VCaP (cell line): ENCODE measurements around the gene FAM53A.

Source experiments
- H3K27ac ChIP-seq: fragments of 450-650 bp; 2 replicates; pipeline ENCODE4 v1.5.1; 2017
- TF ChIP-seq, protein P1 (sequence below): fragments of 450-650 bp; conservative IDR thresholded peaks from 2 replicates; pipeline ENCODE4 v1.5.1; 2017; ENCODE audit warnings: mild to moderate bottlenecking, moderate library complexity

Gene FAM53A

DNA sequence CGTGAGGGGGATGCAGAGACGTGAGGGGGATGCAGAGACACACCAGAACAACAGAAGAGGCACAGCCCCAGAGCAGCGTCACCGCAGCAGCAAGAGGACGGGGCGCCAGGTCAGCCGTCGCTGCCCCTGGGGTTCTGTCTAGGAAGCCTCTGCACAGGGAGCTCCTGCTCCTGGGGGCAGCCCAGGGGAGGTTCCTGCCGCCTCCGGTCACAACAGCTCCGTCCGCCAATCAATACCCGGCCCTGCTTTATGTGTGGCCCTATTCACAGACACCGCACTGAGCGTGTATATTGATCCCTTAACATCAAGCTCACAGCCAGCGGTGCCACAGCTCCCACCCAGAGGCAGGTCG, 69.6 kb downstream of the FAM53A start:
- TF ChIP-seq, protein P1, sequence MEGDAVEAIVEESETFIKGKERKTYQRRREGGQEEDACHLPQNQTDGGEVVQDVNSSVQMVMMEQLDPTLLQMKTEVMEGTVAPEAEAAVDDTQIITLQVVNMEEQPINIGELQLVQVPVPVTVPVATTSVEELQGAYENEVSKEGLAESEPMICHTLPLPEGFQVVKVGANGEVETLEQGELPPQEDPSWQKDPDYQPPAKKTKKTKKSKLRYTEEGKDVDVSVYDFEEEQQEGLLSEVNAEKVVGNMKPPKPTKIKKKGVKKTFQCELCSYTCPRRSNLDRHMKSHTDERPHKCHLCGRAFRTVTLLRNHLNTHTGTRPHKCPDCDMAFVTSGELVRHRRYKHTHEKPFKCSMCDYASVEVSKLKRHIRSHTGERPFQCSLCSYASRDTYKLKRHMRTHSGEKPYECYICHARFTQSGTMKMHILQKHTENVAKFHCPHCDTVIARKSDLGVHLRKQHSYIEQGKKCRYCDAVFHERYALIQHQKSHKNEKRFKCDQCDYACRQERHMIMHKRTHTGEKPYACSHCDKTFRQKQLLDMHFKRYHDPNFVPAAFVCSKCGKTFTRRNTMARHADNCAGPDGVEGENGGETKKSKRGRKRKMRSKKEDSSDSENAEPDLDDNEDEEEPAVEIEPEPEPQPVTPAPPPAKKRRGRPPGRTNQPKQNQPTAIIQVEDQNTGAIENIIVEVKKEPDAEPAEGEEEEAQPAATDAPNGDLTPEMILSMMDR = no peak

DNA sequence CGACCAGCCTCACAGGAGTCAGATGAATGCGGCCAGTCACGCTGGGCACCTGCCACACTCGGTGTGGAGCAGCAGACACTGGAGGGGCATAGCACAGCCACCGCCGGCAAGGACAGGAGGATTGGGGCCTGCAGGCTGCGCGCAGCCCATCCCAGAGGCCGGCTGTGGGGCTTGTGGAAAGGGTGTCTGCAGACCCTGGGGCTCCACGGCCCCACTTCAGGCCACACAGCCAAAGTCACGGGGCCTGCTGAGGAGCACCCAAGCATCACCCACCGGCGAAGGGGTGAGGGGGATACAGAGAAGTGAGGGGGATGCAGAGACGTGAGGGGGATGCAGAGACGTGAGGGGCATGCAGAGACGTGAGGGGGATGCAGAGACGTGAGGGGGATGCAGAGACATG, 70.1 kb downstream of the FAM53A start:
- TF ChIP-seq, protein P1 = no peak
- H3K27ac ChIP-seq = no peak overlapping the region

More for the DNA sequence above, 69.6 kb downstream of the FAM53A start:
- H3K27ac ChIP-seq = no peak overlapping the region

DNA sequence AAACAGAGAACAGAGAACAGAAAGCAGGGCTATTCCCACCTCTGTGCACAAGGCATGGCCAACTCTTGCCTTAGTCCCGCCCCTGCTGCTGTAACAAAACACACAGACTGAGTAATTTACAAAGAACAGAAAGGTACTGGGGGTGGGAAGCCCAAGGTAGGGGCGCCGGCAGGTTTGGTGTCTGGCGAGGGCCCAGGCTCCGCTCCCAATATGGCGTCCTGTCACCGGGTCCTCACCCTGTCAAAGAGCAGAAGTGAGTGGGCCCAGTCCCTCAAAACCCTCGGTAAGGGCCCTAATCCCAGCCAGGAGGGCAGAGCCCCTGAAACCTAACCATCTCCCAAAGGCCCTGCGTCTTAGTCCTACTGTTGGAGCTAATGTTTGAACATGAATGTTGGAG, 71.0 kb downstream of the FAM53A start:
- no peak overlapping the region for H3K27ac ChIP-seq
- TF ChIP-seq, protein P1 = no peak

DNA sequence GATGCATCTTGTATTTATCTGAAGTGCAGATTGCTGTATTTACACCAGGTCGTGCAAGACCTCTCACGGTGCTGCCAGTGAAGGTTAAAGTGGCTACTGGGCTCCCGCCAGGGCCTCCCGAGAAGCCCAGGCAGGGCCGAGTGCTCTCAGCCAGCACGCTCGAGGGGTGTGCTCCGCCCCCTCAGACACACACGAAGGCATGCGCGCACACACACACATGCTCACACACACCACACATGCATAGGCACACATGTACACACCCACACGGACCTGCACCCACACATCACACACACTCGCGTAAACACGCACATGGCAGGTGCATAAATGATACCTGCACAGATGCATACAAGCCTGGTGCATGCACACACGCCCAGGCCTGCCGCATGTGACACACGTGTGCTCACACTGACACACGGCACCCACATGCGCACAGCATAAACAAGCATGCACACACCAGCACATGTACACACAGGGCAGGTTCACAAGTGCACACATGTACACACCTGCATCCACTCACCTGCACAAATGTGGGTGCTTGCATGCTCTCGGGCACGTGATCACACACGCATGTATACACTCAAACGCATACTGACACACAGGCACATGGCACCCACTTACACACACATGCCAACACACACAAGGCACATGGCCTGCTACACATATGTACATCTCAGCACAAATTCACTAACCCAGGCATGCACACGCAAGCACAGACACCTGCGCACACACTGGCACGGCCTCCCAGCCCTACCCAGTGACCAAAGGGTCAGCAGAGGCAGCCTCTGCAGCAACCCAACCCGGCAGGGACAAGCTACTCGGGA, 71.6 kb downstream of the FAM53A start:
- TF ChIP-seq, protein P1 = no peak
- H3K27ac ChIP-seq = no peak overlapping the region

DNA sequence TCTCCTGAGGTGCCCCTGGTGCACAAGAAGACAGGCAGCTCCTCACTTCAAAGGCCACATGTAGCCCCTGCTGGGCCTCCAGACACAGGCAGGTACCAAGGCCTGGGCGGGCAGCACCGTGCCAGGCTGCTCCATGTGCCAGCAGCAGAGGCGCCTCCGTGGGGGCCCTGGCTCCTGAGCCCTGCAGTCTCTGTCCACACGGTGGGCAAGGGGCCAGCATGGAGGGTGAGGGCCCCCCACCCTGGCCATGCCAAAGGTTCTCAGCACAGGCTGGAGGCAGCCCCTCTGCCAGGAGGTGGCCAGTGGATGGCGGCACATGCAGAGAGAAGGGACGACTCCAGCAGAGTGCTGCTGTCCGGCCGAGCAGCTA, 72.6 kb downstream of the FAM53A start:
- TF ChIP-seq, protein P1 = no peak
- no peak overlapping the region for H3K27ac ChIP-seq

DNA sequence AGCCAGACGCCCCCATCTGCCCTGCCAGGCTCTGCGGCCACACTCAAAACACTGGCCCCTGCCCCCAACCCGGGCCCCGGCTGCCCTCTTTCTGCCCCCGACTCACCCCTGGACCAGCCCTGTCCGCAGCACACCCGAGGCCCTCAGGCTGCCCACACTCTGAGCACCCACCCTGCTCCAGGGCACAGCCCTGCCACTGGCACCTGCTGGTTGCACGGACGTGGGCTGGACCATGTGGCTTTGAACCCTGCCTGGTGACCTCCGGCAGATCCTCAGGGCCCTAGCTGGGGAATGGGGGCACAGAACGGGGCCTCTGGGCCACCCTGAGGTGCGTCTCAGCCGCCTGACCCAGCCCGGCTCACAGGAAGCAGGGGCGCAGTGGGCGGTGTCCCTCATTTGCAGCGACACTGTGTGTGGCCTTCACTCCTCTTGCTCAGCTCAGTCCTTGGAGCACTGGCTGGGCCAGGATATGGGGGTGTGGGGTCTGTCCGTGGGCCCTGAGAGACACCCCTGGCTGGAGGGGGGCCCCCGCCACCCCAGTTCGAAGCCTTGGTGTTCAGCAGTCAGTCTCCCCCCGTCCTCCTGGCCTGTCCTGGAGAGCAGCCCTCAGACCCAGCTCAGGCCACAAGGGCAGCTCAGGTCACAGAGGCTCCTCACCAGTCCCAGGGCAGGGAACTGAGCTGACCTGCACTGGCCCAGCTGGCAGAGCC, 73.2 kb downstream of the FAM53A start:
- H3K27ac ChIP-seq = no peak overlapping the region

More for the DNA sequence above, 73.2 kb downstream of the FAM53A start:
- TF ChIP-seq, protein P1 = no peak
